Astrocyte of the spinal cord (primary cell): ENCODE measurements around the gene POU2F3.
A peak's percentile ranks its signal among the peaks of the same experiment; 100 is the strongest.

ENCODE experiments used
- DNase-seq: peaks from one replicate; pipeline ENCODE4 v3.0.0; 2011; ENCODE audit warnings: low read depth, low spot score
- H3K4me3 ChIP-seq: 2 replicates; pipeline ENCODE4 v1.5.1; 2011; ENCODE audit warnings: low read depth, mild to moderate bottlenecking, low read length, moderate library complexity
- CTCF ChIP-seq: IDR thresholded peaks from 2 replicates; pipeline ENCODE4 v1.5.1; 2012; ENCODE audit warnings: low read depth, mild to moderate bottlenecking, low read length, inconsistent platforms
- in situ Hi-C: cut with HindIII; loops from 2 replicates; pipeline ENCODE4 v1.10.0; 2017; ENCODE audit warnings: low sequenced_read_pairs

Gene POU2F3

GRCh38 chr11:120327311-120327710 is 87.4 kb downstream of the POU2F3 start:
- in situ Hi-C loops = no loop called here
- no peak for TF ChIP-seq CTCF
- DNase-seq = no peak
- H3K4me3 ChIP-seq = no peak overlapping the region

- no peak for TF ChIP-seq CTCF
- no peak for DNase-seq
- in situ Hi-C loops = no loop called here
- no peak overlapping the region for H3K4me3 ChIP-seq
These were observed 89.6 kb downstream of the POU2F3 start for GRCh38 chr11:120329556-120329955.

- in situ Hi-C loops = no loop called here
- H3K4me3 ChIP-seq = no peak overlapping the region
- DNase-seq = no peak
- TF ChIP-seq CTCF = no peak
These were observed 90.1 kb downstream of the POU2F3 start for GRCh38 chr11:120330045-120330444.

GRCh38 chr11:120331301-120331996 is 91.5 kb downstream of the POU2F3 start:
- peak; percentile 87 for DNase-seq
- no peak overlapping the region for H3K4me3 ChIP-seq
- in situ Hi-C loops = no loop called here
- TF ChIP-seq CTCF = no peak

- no peak for TF ChIP-seq CTCF
- in situ Hi-C loops = no loop called here
- peak; percentile 33 for DNase-seq
These were observed 93.1 kb downstream of the POU2F3 start for GRCh38 chr11:120332822-120333716.

GRCh38 chr11:120333801-120334200 is 93.9 kb downstream of the POU2F3 start:
- DNase-seq = no peak
- H3K4me3 ChIP-seq = no peak overlapping the region
- no peak for TF ChIP-seq CTCF
- in situ Hi-C loops = no loop called here

More at GRCh38 chr11:120332822-120333716, 93.1 kb downstream of the POU2F3 start:
- H3K4me3 ChIP-seq = no peak overlapping the region
